HUES6 (cell line): ENCODE data around the gene IQCN.
A peak's percentile ranks its signal among the peaks of the same experiment; 100 is the strongest.

ENCODE experiments used
- H3K27ac ChIP-seq: 2 replicates; pipeline ENCODE4 v1.7.0; 2013; ENCODE audit warnings: low read depth, mild to moderate bottlenecking, low read length, inconsistent platforms
- H3K27me3 ChIP-seq: 2 replicates; pipeline ENCODE4 v1.6.1; 2013; ENCODE audit warnings: low read length; ENCODE audit not compliant: control insufficient read depth, insufficient read depth
- H3K36me3 ChIP-seq: 2 replicates; pipeline ENCODE4 v1.6.1; 2013; ENCODE audit warnings: low read length; ENCODE audit not compliant: control insufficient read depth, insufficient read depth
- H3K4me1 ChIP-seq: 2 replicates; pipeline ENCODE4 v1.6.1; 2013; ENCODE audit warnings: low read length; ENCODE audit not compliant: control insufficient read depth, insufficient read depth
- H3K4me3 ChIP-seq: 2 replicates; pipeline ENCODE4 v1.5.1; 2013; ENCODE audit warnings: low read depth, low read length
- H3K9ac ChIP-seq: one replicate; pipeline ENCODE4 v1.6.1; 2013; ENCODE audit warnings: mild to moderate bottlenecking, low read length
- H3K9me3 ChIP-seq: 2 replicates; pipeline ENCODE4 v1.6.1; 2013; ENCODE audit warnings: low read depth, low read length; ENCODE audit not compliant: control insufficient read depth, insufficient read depth

IQCN gene

DNA sequence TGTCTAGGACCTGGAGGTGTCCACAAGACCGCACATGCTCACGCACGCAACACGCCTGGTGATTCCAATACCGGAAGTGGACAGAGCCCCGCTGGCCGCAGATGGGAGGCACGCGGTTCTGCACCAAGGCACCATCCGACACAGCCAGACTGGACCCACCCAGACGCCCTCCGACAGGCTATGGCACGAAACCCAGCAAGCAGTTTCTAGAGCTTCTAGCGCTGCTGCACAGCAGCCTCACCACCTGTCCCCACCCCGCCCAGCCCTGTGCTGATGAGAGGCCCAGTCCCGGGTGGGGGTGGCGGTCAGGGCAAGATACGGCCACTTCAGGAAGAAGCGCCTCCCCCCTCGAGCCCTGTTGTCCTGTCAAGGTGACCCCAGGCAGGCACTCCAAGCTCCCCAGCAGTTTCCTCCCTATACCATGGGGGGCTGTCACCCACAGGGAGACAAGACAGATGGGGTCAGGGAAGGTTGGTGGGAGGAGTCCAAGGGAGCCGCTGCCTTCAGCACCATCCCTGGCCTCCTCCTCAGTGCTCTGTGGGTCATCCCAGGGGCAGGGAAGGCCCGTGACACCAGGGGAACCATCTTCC lies 37.3 kb upstream of the IQCN start:
- no peak overlapping the region for H3K27ac ChIP-seq
- H3K36me3 ChIP-seq = peaks cover 90% of the 10 kb centered on the region
- H3K4me1 ChIP-seq = no peaks in the 10 kb centered on the region
- H3K4me3 ChIP-seq = no peak overlapping the region
- no peaks in the 10 kb centered on the region for H3K9me3 ChIP-seq
- no peak overlapping the region for H3K9ac ChIP-seq
- H3K27me3 ChIP-seq = no peaks in the 10 kb centered on the region

DNA sequence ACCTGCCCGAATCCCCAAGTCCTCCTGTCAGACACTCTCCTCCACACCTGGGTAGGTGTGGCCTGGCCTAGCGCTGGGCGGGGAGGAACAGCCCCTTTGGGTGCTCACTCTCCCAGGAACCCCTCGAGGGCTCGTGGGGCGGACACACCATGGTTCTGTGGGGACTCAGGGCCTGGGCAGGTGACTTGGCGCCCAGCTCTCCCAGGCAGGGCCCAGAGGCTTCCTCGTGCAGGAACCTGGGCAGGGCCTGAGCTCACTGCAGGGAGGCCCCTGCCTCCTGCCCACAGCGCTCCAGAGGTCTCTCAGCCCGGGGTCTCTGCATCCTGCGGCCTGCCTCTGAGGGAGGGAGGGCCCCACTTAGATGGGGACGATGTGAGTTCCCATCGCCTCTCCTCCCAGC lies 36.7 kb upstream of the IQCN start:
- H3K27ac ChIP-seq = no peak overlapping the region
- no peaks in the 10 kb centered on the region for H3K9me3 ChIP-seq
- no peaks in the 10 kb centered on the region for H3K27me3 ChIP-seq
- no peak overlapping the region for H3K9ac ChIP-seq
- H3K4me1 ChIP-seq = no peaks in the 10 kb centered on the region
- H3K36me3 ChIP-seq = peaks cover 94% of the 10 kb centered on the region
- H3K4me3 ChIP-seq = no peak overlapping the region

- H3K27ac ChIP-seq = no peak overlapping the region
- H3K27me3 ChIP-seq = no peaks in the 10 kb centered on the region
- H3K4me1 ChIP-seq = peaks cover 2% of the 10 kb centered on the region; the same call in 1 of the 2 replicates
- H3K4me3 ChIP-seq = no peak overlapping the region
- H3K36me3 ChIP-seq = peaks cover 89% of the 10 kb centered on the region
- no peaks in the 10 kb centered on the region for H3K9me3 ChIP-seq
- H3K9ac ChIP-seq = peak overlapping the region; percentile 10
Measured at GRCh38 chr19:18310118-18310909, 36.1 kb upstream of the IQCN start.

DNA sequence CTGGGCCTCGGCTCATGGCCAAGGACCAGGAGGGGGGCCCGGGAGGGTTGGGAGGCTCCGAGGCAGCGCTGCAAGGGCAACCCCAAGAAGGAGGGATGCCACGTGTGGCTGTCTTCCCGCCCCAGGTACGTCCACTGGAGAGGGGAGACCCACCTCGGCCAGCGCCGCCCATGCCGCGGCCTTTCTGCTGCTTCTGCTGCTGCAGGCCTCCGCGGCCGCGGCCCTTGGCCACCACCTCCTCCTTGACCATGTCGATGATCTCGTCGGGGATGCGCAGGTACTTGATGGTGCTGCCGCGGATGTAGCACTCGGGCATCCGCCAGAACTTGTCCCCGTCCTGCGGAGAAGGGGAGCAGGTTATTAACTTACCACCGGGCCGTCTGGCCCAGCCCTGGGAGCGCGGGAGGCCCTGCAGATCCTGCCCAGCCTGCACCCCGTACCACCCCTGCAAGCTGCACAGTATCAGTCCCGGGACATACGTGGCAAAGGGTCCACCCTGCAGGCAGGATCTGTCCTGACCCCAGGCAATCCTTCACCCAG lies 35.3 kb upstream of the IQCN start:
- Histone ChIP-seq H3K9ac (no peak overlapping the region), H3K4me3 (no peak overlapping the region), H3K36me3 (peaks cover 83% of the 10 kb centered on the region), H3K27me3 (no peaks in the 10 kb centered on the region), H3K27ac (no peak overlapping the region), H3K4me1 (peaks cover 9% of the 10 kb centered on the region), H3K9me3 (no peaks in the 10 kb centered on the region)

GRCh38 chr19:18308948-18309325 lies 34.7 kb upstream of the IQCN start:
- Histone ChIP-seq H3K9me3 (no peaks in the 10 kb centered on the region), H3K4me1 (peaks cover 15% of the 10 kb centered on the region), H3K9ac (no peak overlapping the region), H3K4me3 (no peak overlapping the region), H3K27ac (no peak overlapping the region), H3K27me3 (no peaks in the 10 kb centered on the region), H3K36me3 (peaks cover 76% of the 10 kb centered on the region)

GRCh38 chr19:18308051-18308947 lies 34.0 kb upstream of the IQCN start:
- Histone ChIP-seq H3K9ac (no peak overlapping the region), H3K4me3 (no peak overlapping the region), H3K9me3 (no peaks in the 10 kb centered on the region), H3K27ac (no peak overlapping the region), H3K27me3 (no peaks in the 10 kb centered on the region), H3K4me1 (peaks cover 21% of the 10 kb centered on the region), H3K36me3 (peaks cover 71% of the 10 kb centered on the region)

DNA sequence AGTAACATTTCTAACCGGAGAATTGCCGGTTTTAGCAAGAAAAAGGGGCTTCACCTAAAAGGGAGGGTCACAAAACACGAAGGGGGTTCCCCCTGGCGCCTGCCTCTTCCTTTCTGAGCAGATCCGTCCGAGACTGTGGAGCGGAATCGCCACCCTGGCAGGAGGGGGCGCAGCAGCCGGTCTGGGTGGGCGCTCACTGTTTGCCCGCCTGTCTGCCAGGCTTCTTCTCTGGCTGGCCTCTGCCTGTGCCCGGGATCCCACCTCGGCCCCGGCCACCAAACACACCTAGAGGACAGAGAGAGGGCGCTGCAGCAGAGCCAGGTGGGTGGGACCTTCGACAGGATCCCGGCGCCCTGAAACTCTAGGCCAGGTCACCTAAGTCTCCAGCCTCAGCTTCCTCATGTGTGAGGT lies 33.0 kb upstream of the IQCN start:
- Histone ChIP-seq H3K4me3 (no peak overlapping the region), H3K36me3 (peaks cover 62% of the 10 kb centered on the region), H3K27me3 (no peaks in the 10 kb centered on the region), H3K4me1 (peaks cover 22% of the 10 kb centered on the region), H3K9ac (no peak overlapping the region), H3K9me3 (no peaks in the 10 kb centered on the region), H3K27ac (no peak overlapping the region)

GRCh38 chr19:18306888-18307260 lies 32.6 kb upstream of the IQCN start:
- no peak overlapping the region for H3K27ac ChIP-seq
- H3K4me1 ChIP-seq = peaks cover 22% of the 10 kb centered on the region
- no peak overlapping the region for H3K4me3 ChIP-seq
- H3K36me3 ChIP-seq = peaks cover 58% of the 10 kb centered on the region
- no peaks in the 10 kb centered on the region for H3K27me3 ChIP-seq
- H3K9ac ChIP-seq = no peak overlapping the region
- H3K9me3 ChIP-seq = no peaks in the 10 kb centered on the region

DNA sequence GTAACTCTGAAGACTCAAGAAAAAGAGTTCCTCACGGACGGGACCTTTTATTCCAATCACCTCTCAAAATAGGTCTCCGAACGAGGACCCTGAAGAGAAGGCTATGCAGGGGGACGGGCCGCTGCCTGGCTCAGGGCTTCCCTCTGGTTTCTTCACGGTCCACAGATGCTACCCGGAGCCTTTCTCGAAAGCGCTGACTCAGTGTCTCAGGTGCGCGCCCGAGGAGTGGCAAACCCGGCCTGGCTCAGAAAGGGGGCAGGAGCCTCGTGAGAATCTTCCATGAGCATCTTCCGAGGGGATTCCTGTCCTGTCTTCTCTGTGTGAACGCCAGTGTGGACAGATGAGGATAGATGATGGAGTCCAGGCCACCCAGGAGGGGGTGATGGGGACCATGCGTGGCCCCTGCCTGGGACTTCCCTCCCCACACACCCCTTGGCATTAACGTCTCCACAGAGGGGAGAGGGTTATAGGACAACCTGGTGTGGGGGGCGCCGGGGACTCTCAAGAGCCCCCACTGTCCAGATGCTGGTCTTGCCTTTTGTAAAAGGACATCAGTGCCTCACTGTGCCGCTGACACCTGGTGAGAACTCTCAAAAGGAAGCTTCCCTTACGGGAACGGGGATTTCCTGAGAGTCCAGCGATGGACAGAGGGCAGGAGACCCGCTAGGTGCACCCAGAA lies 32.1 kb upstream of the IQCN start:
- no peaks in the 10 kb centered on the region for H3K27me3 ChIP-seq
- peaks cover 53% of the 10 kb centered on the region for H3K36me3 ChIP-seq
- no peak overlapping the region for H3K9ac ChIP-seq
- no peak overlapping the region for H3K27ac ChIP-seq
- no peak overlapping the region for H3K4me3 ChIP-seq
- H3K4me1 ChIP-seq = peaks cover 22% of the 10 kb centered on the region
- no peaks in the 10 kb centered on the region for H3K9me3 ChIP-seq

DNA sequence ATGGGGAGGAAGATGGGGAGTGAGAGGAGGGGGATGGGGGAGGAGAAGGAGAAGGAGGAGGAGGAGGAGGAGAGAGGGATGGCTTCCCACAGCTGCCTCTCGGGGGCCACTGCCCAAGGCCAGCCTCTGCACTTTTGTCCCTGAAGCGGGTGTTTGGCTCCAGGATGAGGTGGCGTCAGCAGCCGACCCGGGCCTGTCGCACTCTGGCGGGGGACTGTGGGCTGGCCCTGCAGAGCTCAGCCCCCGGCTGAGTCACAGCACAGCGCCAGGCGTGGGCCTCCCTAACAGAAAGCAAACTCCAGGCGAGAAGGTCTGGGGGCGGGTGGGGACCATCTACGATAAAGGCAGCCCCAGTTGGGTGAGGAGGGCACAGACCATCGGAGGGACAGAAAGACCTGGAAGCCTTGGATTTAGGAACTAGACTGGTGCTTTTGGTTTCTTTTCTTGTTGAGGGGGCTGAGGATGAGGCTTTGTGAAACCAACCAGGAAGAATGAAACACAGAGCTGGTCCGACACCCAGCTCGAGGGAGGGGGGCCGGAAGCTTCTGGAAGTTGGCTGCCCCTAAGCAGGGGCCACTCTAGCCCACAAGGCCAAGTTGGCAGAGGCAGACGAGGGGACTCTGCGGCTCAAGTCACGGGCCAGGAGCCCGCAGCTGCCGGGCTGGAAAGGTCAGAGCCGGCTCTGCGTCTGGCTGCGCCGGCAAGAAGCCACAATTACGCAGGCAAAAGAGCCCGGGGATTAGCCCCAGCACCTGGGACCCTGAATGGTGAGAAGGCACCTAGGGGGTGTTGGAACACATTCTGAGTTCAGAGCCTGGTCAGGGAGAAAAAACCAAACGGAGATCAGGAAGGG lies 30.4 kb upstream of the IQCN start:
- peaks cover 37% of the 10 kb centered on the region for H3K36me3 ChIP-seq
- peaks cover 22% of the 10 kb centered on the region for H3K4me1 ChIP-seq
- no peaks in the 10 kb centered on the region for H3K9me3 ChIP-seq
- H3K27me3 ChIP-seq = no peaks in the 10 kb centered on the region
- peak overlapping the region; percentile 51 for H3K4me3 ChIP-seq
- peak overlapping the region; percentile 41 for H3K9ac ChIP-seq
- peak overlapping the region; percentile 84 for H3K27ac ChIP-seq
